Hair follicular keratinocyte (primary cell): ENCODE results near the gene VCY1B. TPM values are rescaled to one million over a fixed set of nuclear protein-coding genes. Genes with fewer than 3 reads are reported as not detected.

Source experiments
- total RNA-seq: library from RNA; depleted of rRNA; stranded (reverse); fragments of >200 nt; gene quantifications from 2 replicates; pipeline ENCODE4 v1.2.3, GENCODE V29; 2015

The VCY1B gene
- total RNA-seq, result not detected in 2 replicates

DNA sequence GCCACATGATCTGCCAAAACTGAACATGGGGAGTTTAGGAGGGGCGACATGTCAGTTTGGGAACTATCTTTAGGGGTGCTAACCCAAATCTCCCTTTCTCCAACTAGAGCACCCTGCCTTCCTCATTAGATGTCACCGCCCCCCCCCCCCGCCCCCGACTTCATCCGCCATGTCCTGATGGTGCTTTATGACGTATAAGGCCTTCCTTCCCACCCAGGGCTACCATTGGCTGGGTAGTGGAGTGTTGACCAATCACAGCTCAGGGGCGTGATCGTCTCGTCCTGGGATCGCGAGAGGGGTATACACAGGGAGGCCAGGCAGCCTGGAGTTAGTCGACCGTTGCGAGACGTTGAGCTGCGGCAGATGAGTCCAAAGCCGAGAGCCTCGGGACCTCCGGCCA is at the start of gene VCY1B:
Gene VCY1B (plus strand): TSS at position 301 of the 400 bp plus-strand sequence. CDS start 63 bp downstream, at position 364.

Other genes starting within 250 kb of the VCY1B start
- gene VCY, start 69.8 kb upstream of the VCY1B start, total RNA-seq, result not detected in 2 replicates